GM08714 (cell line): ENCODE results near the gene ZKSCAN2.

Experiments used
- H3K4me3 ChIP-seq: fragments of 200-500 bp; sonication (Bioruptor generic); 2 replicates; pipeline ENCODE4 v1.5.1; 2014; ENCODE audit warnings: mild to moderate bottlenecking, low read length, inconsistent platforms
- ZNF274 ChIP-seq: IDR thresholded peaks from 2 replicates; pipeline ENCODE4 v1.6.1; 2012; ENCODE audit warnings: mild to moderate bottlenecking, low read depth, low read length

ZKSCAN2 gene

GRCh38 chr16:25257956-25258860 is 563 bp upstream of the ZKSCAN2 start:
- peak overlapping the region; percentile 89 for H3K4me3 ChIP-seq
- TF ChIP-seq ZNF274 = no peak

GRCh38 chr16:25256695-25257469 is 763 bp downstream of the ZKSCAN2 start:
- TF ChIP-seq ZNF274 = no peak
- peak overlapping the region; percentile 89 for H3K4me3 ChIP-seq

- TF ChIP-seq ZNF274 = no peak
- H3K4me3 ChIP-seq = no peak overlapping the region
Observed at GRCh38 chr16:25253322-25253721, 4.3 kb downstream of the ZKSCAN2 start.

- H3K4me3 ChIP-seq = no peak overlapping the region
- no peak for TF ChIP-seq ZNF274
Observed at GRCh38 chr16:25250467-25250866, 7.2 kb downstream of the ZKSCAN2 start.

- no peak overlapping the region for H3K4me3 ChIP-seq
- no peak for TF ChIP-seq ZNF274
Observed at GRCh38 chr16:25235991-25236390, 21.7 kb downstream of the ZKSCAN2 start.

- no peak for TF ChIP-seq ZNF274
- no peak overlapping the region for H3K4me3 ChIP-seq
Observed at GRCh38 chr16:25228372-25228771, 29.3 kb downstream of the ZKSCAN2 start.

- no peak overlapping the region for H3K4me3 ChIP-seq
Observed at GRCh38 chr16:25224731-25225319, 32.8 kb downstream of the ZKSCAN2 start.

GRCh38 chr16:25223964-25224363 is 33.7 kb downstream of the ZKSCAN2 start:
- no peak overlapping the region for H3K4me3 ChIP-seq
- no peak for TF ChIP-seq ZNF274

More at GRCh38 chr16:25224731-25225319, 32.8 kb downstream of the ZKSCAN2 start:
- TF ChIP-seq ZNF274 = no peak

GRCh38 chr16:25222959-25223358 is 34.7 kb downstream of the ZKSCAN2 start:
- TF ChIP-seq ZNF274 = no peak
- no peak overlapping the region for H3K4me3 ChIP-seq

- no peak for TF ChIP-seq ZNF274
- H3K4me3 ChIP-seq = no peak overlapping the region
Observed at GRCh38 chr16:25219070-25219737, 38.4 kb downstream of the ZKSCAN2 start.

GRCh38 chr16:25217921-25218320 is 39.7 kb downstream of the ZKSCAN2 start:
- no peak overlapping the region for H3K4me3 ChIP-seq
- no peak for TF ChIP-seq ZNF274

- TF ChIP-seq ZNF274 = no peak
Observed at GRCh38 chr16:25217112-25217511, 40.5 kb downstream of the ZKSCAN2 start.

GRCh38 chr16:25213709-25214397 is 43.8 kb downstream of the ZKSCAN2 start:
- TF ChIP-seq ZNF274 = no peak
- H3K4me3 ChIP-seq = no peak overlapping the region

More at GRCh38 chr16:25217112-25217511, 40.5 kb downstream of the ZKSCAN2 start:
- no peak overlapping the region for H3K4me3 ChIP-seq
